Smooth muscle cell (in vitro differentiated cells): ENCODE results near the gene WIPF2. TPM values are rescaled to one million over a fixed set of nuclear protein-coding genes. Genes with fewer than 3 reads are reported as not detected.

Experiments used
- DNase-seq: peaks from one replicate; lab custom pipeline; 2025; ENCODE audit not compliant: unreplicated experiment; lab: John Stamatoyannopoulos, UW
- H2AFZ ChIP-seq: fragments of 200-600 bp; sonication (generic); 2 replicates; pipeline ENCODE4 v1.6.0; 2016; ENCODE audit warnings: antibody characterized with exemption, low read depth, mild to moderate bottlenecking
- H3F3A ChIP-seq: fragments of 200-600 bp; sonication (generic); 2 replicates; pipeline ENCODE4 v1.6.0; 2017; ENCODE audit warnings: antibody characterized with exemption, low read depth
- H3K27ac ChIP-seq: fragments of 200-600 bp; sonication (generic); 2 replicates; pipeline ENCODE4 v1.5.1; 2016; ENCODE audit warnings: low read depth, mild to moderate bottlenecking
- H3K27me3 ChIP-seq: fragments of 200-600 bp; sonication (generic); 2 replicates; pipeline ENCODE4 v1.6.1; 2016; ENCODE audit warnings: low read depth, mild to moderate bottlenecking
- H3K36me3 ChIP-seq: fragments of 200-600 bp; sonication (generic); 2 replicates; pipeline ENCODE4 v1.5.1; 2016; ENCODE audit warnings: low read depth
- H3K4me1 ChIP-seq: fragments of 200-600 bp; sonication (generic); 2 replicates; pipeline ENCODE4 v1.5.1; 2016; ENCODE audit warnings: low read depth
- H3K4me2 ChIP-seq: fragments of 200-600 bp; sonication (generic); 2 replicates; pipeline ENCODE4 v1.6.0; 2016; ENCODE audit warnings: mild to moderate bottlenecking
- H3K4me3 ChIP-seq: fragments of 200-600 bp; sonication (generic); 2 replicates; pipeline ENCODE4 v1.5.1; 2016; ENCODE audit warnings: mild to moderate bottlenecking
- H3K79me2 ChIP-seq: fragments of 200-600 bp; sonication (generic); 2 replicates; pipeline ENCODE4 v1.6.0; 2016; ENCODE audit warnings: low read depth, mild to moderate bottlenecking
- H3K9ac ChIP-seq: fragments of 200-600 bp; sonication (generic); 2 replicates; pipeline ENCODE4 v1.6.0; 2016; ENCODE audit warnings: low read depth
- H3K9me3 ChIP-seq: fragments of 200-600 bp; sonication (generic); replicated peaks from 2 replicates; pipeline ENCODE4 v1.5.1; 2016; ENCODE audit warnings: low read depth
- H4K20me1 ChIP-seq: fragments of 200-600 bp; sonication (generic); 2 replicates; pipeline ENCODE4 v1.6.0; 2016; ENCODE audit warnings: low read depth
- CTCF ChIP-seq: fragments of 200-600 bp; sonication (generic); IDR thresholded peaks from 2 replicates; pipeline ENCODE4 v1.5.1; 2017; ENCODE audit warnings: borderline replicate concordance, mild to moderate bottlenecking, antibody characterized with exemption; ENCODE audit not compliant: insufficient read depth, poor library complexity, severe bottlenecking
- WGBS: methylation state at CpG from one replicate; pipeline ENCODE4 v1.1.7; 2016; ENCODE audit warnings: low lambda C conversion rate; 5-methylcytosine and 5-hydroxymethylcytosine counted together
- polyA plus RNA-seq: library from polyadenylated mRNA; unstranded; fragments of >200 nt; fragmentation: Nextera tagmentation; extraction: Ambion mirVana; gene quantifications from 2 replicates; pipeline ENCODE4 v1.2.1, GENCODE V29; 2016
- total RNA-seq: library from RNA; depleted of rRNA; stranded (reverse); fragments of >200 nt; gene quantifications from 2 replicates; pipeline ENCODE4 v1.2.3, GENCODE V29; 2014

WIPF2 gene
- total and polyA plus RNA-seq, 2 experiments from 2014 or later, result 6.7 to 13.9 TPM

DNA sequence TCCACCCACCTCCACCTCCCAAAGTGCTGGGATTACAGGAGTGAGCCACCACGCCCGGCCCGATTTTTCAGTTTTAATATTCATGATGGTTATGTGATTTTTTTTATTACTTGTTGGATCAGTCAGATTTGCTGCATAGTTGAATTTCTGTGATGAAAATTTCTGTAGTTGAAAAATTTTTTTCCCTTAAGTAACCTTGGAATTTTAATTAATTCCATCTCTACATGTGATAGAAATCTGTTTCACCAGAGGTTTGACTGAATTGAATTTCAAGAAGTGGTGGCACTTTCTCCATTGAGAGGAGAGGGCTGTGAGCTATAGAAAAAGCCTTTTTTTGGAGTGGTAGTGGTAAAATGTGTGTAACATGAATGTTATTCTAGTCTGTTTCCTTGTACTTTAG lies 24.7 kb downstream of the WIPF2 start:
- Histone ChIP-seq H2AFZ (no peak overlapping the region), H3K27me3 (no peaks in the 10 kb centered on the region), H3K4me2 (no peak overlapping the region), H3K27ac (no peak overlapping the region), H3K4me3 (no peak overlapping the region), H3K79me2 (peaks cover 89% of the 10 kb centered on the region), H3K4me1 (peaks cover 11% of the 10 kb centered on the region), H3K9ac (no peak overlapping the region), H3K9me3 (no peaks in the 10 kb centered on the region), H4K20me1 (peaks cover 99% of the 10 kb centered on the region), H3K36me3 (no peaks in the 10 kb centered on the region), H3F3A (peaks cover 17% of the 10 kb centered on the region)
- 98% methylated on average over 3 of the region's 3 CpGs for WGBS
- DNase-seq, result no peak
- no peak for TF ChIP-seq CTCF

- H3K27me3 ChIP-seq, result no peaks in the 10 kb centered on the region
- peaks cover 11% of the 10 kb centered on the region for H3K4me1 ChIP-seq
- no peak for DNase-seq
- no peaks in the 10 kb centered on the region for H3K36me3 ChIP-seq
- H2AFZ ChIP-seq, result no peak overlapping the region
- no peak overlapping the region for H3K4me3 ChIP-seq
- peaks cover 99% of the 10 kb centered on the region for H4K20me1 ChIP-seq
- no peak overlapping the region for H3K4me2 ChIP-seq
- 93% methylated on average over 4 of the region's 4 CpGs for WGBS
- H3K9me3 ChIP-seq, result no peaks in the 10 kb centered on the region
- peaks cover 91% of the 10 kb centered on the region for H3K79me2 ChIP-seq
- peaks cover 17% of the 10 kb centered on the region for H3F3A ChIP-seq
- TF ChIP-seq CTCF, result no peak
- no peak overlapping the region for H3K27ac ChIP-seq
- H3K9ac ChIP-seq, result no peak overlapping the region
Observed at GRCh38 chr17:40244255-40244654, 25.2 kb downstream of the WIPF2 start.

GRCh38 chr17:40247926-40248495 lies 28.9 kb downstream of the WIPF2 start:
- Histone ChIP-seq H3K36me3 (no peaks in the 10 kb centered on the region), H3K4me2 (no peak overlapping the region), H3F3A (peaks cover 7% of the 10 kb centered on the region), H3K4me1 (no peaks in the 10 kb centered on the region), H2AFZ (no peak overlapping the region), H3K27me3 (no peaks in the 10 kb centered on the region), H3K4me3 (no peak overlapping the region), H3K9ac (no peak overlapping the region), H3K79me2 (peaks cover 87% of the 10 kb centered on the region), H3K9me3 (no peaks in the 10 kb centered on the region), H4K20me1 (peaks cover 97% of the 10 kb centered on the region), H3K27ac (no peak overlapping the region)
- DNase-seq, result no peak
- WGBS, result 95% methylated on average over 7 of the region's 7 CpGs
- TF ChIP-seq CTCF, result no peak

- H3K4me2 ChIP-seq, result no peak overlapping the region
- 93% methylated on average over 1 of the region's 1 CpG for WGBS
- H2AFZ ChIP-seq, result no peak overlapping the region
- no peaks in the 10 kb centered on the region for H3K27me3 ChIP-seq
- no peaks in the 10 kb centered on the region for H3K4me1 ChIP-seq
- peaks cover 87% of the 10 kb centered on the region for H3K79me2 ChIP-seq
- no peak overlapping the region for H3K27ac ChIP-seq
- H4K20me1 ChIP-seq, result peaks cover 97% of the 10 kb centered on the region
- H3F3A ChIP-seq, result peaks cover 7% of the 10 kb centered on the region
- no peak overlapping the region for H3K4me3 ChIP-seq
- H3K9ac ChIP-seq, result no peak overlapping the region
- TF ChIP-seq CTCF, result no peak
- no peak for DNase-seq
- no peaks in the 10 kb centered on the region for H3K9me3 ChIP-seq
- H3K36me3 ChIP-seq, result no peaks in the 10 kb centered on the region
Observed at GRCh38 chr17:40248507-40248906, 29.4 kb downstream of the WIPF2 start.
